Bone marrow (tissue), 2 donors: ENCODE measurements around the gene FSIP1.

ENCODE experiments used
- DNase-seq, 2 donors: peaks; one replicate each; lab custom pipeline; 2025; lab: John Stamatoyannopoulos, UW

Gene FSIP1

DNA sequence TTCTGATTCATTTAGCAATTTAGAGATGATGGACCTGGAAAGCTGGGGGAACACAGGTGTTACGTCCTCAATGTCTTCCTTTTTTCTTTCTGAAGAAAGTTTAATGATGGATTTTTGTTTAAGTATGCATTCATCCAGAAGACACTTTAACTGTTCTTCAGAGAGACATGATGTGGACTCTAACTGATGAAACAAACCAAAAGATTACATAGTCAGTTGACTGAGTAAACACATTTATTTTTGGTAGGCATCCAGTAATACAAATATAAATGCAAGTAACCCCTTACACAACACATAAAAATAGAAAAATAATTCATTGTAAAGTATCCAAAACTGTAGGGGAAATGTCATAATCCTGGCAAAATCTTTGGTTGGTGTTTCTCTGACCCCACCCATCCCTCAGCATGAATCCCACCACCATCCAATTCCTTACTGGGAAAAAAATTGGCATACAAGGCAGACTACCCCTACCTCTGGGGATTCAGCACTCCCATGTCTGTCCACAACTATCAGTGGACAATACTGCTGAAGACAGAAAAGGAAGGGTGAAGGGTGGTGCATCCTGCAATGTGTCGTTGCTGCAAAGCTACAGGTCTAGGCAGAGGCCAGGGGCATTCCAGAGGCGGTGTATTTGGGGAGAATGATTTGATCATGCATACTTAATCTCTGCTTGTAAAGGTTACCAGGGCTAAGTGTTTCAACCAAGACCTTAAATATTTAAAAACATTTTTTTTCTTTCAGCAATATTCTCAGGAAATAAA lies 164.4 kb downstream of the FSIP1 start:
- no peak for DNase-seq

DNA sequence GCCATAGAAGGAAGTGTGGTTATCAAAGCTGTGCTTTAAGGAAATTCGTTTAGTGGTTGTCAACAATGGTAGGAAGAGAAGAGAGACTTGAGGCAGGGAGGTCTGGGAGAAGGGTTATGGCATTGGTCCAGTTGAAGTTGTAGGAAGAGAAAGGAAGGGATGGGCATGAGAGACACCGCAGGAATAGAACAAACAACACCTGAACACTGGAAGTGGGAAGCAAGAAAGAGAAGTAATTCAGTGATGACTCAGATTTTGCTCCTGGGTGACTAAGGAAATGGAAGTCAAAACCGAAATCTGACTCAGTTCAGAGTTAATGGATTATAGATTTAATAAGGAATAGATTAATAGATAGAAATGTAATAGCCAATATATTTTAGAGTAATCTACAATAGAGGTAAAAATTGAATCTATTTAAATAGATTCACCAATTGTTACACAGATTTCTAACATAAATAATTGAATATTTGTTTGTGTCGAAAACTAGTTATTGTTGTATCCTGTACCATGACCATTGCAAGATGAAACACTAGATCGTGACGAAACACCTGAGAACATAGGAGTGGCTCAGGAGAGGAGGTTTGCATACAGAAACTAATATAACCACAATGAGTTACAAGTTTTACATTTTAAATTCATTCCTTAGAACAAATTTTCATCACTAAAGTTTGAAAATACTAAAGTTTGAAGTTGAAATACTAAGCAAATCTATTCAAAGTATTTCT lies 165.7 kb downstream of the FSIP1 start:
- no peak for DNase-seq

DNA sequence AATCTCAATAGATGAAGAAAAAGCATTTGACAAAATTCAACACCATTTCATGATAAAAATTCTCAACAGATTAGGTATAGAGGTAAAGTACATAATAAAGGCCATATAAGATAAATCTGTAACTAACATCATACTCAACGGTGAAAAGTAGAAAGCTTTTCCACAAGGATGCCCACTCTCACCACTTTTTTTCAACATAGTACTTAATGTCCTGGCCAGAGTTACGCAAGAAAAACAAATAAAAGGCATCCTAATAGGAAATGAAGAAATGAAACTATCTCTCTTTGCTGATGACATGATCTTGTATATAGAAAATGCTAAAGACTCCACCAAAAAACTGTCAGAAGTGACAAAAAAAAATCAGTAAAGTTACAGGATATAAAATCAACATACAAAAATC lies 168.8 kb downstream of the FSIP1 start:
- no peak for DNase-seq

DNA sequence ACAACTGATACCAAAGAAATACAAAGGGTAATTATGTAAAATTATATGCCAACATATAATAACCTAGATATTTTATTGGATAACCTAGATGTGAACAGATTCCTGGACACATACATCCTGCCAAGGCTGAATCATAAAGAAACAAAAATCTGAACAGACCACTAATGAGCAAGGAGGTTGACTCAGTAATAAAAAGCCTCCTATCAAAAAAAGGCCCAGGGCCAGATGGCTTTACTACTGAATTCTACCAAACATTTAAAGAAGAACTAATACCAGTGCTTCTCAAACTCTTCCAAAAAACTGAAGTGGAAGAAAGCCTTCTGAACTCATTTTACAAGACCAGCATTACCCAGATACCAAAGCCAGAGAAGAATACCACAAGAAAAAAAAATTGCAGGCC lies 169.4 kb downstream of the FSIP1 start:
- no peak for DNase-seq

DNA sequence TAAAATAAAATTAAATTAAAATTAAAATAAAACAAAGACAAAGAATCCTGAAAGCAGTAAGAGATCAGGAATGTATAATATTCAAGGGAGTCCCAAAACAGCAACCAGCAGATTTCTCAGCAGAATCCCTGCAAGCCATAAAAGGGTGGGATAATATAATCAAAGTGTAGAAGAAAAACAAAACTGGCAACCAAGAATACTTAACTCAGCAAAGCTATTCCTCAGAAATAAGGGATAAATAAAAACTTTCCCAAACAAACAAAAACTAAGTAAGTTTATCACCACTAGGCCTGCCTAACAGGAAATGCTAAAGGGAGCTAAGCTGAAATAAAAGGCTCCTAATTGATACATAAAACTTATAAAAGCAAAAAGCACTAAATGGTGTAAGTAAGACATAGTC lies 172.0 kb downstream of the FSIP1 start:
- DNase-seq, result no peak

DNA sequence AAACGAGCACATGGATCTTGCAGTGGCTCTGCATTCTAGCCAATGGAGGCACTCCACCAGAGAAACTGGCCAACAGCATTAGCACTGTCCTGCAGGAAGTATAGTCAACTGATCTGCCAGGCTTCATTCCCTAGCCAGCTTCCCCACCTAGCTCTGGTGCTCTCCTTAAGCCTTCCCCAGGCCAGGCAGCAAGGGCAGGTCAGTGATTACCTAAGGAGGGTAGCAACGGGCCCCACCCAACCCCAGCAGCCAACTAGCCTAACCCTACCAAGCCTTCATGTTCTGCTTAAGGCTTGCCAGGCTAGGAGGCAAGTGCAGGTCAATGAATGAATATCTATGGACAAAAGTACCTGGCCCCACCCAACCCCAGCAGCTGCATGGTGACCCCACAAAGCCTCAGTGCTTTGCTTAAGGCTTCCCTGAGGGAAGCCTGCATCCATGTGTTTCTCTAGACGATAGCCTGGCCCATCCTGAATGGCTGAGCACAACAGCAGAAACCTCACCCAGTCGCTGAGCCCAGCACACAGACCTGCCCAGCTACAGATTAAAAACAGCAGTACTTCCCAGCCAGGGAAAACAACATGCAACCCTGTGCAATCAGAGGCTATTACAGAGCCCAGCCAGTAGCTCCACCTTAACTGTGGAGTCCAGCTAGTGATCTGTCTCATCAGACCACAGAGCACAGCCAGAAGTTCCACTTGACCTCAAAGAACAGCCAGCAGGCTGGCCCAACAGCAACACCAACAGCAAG lies 173.3 kb downstream of the FSIP1 start:
- DNase-seq, result no peak

DNA sequence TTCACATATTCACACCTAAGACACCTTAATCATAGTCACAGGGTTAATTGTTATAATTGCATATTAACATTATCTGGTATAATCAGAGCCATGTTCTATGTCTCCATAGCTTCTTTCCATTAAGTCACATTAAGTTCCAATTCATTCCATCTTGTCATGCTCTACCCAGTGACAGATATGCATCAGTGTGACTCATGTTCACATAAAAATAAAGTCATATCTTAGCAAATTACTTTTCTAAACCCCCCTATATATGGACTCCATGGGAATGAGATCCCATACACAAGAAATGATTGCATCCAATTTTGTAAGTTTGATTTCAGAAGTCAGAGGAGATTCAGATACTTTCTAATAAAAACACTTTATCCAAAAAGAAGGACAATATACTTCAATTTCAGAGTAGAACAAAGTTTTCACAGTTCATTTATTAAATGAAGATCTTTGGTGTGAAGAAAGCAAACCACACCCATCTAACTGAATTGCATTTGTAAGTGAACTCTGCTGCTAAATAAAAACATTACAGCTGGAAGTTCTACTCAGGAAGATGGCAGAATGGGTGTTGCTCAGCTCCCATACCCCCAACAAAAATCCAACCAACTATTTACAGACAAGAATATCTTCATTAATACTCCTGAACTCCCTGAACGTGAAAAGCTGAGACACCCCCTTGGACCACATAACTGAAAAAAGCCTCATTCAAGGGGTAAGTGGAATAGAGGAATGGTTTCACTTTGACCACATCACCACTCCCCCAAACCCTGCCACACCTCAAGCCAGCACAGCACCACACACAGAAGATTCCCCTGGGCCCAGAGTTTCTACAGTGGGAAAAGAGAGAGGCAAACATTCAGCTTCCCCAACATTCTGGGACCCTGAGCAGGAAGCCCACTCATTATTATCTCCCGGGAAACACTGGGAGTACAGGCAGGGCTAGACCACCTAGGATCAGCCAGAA lies 174.2 kb downstream of the FSIP1 start:
- no peak for DNase-seq

DNA sequence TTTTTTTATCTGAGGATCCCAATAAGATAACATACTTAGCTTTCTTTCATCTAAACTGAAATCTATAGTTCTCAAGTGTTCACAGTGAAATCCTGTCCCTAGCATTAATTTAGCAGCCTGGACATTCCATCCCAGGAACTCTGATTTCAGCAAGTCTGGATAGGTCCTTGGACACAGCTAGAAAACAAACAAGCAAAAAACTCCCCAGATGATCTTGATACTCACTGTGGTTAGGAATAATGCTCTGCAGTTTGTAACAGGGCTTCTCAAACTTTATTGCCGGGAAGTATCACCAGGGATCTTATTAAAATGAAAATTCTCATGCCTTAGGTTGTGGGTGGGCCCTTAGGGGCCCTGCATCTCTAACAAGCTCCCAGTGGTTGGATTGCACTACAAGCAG lies 177.5 kb downstream of the FSIP1 start:
- DNase-seq, result no peak

DNA sequence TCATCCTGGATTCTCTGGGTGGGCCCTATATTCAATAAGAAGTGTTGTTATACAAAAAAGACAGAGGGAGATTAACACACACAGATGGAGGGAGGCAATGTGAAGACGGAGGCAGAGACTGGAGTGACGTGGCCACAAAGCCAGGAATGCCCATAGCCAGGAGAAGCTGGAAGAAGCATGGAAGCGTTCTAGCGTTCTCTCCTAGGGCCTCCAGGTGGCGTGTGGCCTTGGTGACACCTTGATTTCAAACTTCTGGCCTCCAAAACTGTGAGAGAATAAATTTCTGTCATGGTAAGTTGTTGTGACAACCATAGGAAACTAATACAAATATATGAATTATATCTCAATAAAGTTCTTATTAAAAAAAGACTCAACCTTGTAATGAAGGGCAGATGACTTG lies 180.5 kb downstream of the FSIP1 start:
- DNase-seq, result no peak

DNA sequence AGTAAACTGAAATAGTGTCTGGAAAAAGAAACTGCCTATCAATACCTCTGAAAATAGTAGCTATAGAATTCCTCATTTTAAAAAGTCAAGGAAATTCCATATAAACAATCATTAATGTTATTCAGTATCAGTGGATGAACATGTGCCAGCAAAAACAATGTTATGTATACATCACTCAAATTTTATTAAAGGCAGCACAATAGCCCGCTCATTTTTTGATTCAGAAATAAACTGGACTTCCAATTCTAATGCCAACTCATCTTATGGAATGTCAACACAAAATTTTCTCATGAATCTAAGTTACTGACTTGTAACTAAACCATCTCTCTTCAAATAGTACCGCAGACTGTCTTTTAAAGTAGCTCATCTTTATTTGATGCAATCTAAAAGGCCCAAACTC lies 182.8 kb downstream of the FSIP1 start:
- no peak for DNase-seq

DNA sequence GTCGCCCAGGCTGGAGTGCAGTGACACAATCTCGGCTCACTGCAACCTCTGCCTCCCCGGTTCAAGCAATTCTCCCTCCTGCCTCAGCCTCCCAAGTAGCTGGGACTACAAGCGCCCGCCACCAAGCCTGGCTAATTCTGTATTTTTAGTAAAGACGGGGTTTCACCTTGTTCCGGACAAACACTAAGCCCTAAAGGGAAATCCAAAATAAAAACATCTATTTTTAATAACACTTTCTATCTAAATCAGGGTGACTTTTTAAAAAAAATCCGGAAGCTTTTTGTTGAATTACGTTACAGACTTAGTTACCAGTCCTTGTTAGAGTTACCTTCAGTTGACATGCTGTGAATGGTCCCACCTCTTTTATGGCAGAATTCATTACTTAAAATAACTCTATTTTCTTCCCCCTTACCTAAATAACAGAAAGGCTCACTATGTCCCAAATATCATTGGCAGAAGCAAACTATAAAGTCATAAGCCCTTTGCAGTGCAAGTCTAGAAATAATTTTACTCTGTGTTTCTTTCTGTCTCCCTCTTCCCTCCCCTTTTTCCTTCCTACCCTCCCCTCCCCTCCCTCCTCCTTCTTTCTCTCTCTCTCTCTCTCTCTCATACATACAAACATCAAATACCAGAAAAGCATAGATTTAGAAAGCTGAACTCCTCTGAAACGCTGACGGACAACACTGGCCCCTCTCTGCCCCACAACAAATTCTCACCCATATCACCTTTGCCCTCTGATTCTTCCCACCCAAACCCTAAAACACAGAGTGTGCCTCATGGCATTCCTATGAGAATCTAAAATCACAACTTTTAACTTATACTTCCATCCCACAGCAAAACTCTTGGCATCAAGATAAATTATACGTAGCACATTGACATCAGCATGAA lies 183.4 kb downstream of the FSIP1 start:
- DNase-seq, result no peak

DNA sequence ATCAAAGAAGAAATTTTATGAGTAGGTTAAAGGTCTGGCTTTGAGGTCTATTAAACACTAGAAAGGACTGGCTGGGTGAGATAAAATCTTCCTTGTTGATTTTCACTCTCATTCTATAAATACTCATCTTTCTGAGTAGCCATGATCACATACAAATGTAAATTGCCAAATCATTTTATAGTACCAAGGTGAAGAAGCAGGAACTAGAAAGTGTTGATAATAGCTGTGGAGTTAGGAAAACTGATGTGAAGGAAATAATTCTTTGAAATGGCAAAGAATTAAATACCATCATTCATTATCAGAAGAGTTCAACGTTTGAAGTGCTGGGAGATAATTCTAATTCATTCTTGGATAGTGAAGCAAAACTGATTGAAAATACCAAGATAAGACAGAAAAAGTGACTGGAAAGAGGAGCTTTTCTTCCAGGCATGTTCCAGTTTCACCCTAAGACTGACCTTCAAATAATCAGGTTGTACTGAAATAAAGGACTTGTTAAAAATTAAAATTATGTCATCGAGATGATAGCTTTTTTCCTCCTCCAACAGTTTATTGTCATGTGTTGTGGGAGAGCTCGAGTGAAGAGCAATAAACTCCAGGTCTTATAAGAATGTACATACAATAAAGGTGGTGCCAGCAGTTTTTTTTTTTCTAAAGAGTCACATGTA lies 184.3 kb downstream of the FSIP1 start:
- DNase-seq, result no peak

DNA sequence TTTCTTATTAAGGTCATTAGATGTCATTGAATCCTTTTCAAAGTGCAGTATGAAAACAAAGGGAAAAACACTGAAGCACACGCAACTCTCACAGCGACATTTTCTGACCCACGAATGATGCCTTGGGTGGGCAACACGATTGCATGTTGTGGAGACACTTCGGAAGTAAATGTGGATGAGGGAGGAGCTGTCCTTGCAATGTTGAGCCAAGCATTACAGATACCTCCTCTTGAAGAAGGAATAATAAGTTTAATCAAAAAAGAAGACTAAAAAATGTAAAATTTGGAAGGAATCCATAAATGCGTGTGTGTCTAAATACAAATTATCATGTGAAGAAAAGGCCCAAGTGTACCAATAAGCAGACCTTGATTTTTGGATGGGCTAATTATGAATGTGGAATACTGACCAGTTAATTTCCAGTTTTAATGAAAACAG lies 184.9 kb downstream of the FSIP1 start:
- no peak for DNase-seq

DNA sequence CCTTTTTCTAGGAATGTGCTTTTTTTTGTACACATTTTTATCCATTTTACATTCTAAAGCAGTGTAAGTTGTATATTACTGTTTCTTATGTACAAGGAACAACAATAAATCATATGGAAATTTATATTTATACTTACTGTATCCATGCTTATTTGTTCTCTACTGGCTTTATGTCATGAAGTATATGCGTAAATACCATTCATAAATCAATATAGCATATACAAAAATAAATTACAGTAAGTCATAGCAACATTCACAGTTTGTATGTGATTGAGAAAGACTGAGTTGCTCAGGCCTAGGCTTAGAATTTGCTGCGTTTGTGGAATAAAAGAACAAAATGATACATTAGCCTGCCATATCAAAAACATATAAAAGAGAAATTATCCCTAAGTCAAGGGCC lies 185.3 kb downstream of the FSIP1 start:
- DNase-seq, result no peak

DNA sequence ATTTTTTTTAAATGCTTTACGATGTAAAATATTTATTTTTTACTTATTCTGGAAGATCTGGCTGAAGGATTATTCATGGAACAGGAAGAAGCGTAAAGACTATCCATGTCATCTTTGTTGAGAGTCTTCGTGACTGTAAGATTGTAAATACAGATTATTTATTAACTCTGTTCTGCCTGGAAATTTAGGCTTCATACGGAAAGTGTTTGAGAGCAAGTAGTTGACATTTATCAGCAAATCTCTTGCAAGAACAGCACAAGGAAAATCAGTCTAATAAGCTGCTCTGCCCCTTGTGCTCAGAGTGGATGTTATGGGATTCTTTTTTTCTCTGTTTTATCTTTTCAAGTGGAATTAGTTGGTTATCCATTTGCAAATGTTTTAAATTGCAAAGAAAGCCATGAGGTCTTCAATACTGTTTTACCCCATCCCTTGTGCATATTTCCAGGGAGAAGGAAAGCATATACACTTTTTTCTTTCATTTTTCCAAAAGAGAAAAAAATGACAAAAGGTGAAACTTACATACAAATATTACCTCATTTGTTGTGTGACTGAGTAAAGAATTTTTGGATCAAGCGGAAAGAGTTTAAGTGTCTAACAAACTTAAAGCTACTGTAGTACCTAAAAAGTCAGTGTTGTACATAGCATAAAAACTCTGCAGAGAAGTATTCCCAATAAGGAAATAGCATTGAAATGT lies 186.1 kb downstream of the FSIP1 start:
- no peak for DNase-seq

DNA sequence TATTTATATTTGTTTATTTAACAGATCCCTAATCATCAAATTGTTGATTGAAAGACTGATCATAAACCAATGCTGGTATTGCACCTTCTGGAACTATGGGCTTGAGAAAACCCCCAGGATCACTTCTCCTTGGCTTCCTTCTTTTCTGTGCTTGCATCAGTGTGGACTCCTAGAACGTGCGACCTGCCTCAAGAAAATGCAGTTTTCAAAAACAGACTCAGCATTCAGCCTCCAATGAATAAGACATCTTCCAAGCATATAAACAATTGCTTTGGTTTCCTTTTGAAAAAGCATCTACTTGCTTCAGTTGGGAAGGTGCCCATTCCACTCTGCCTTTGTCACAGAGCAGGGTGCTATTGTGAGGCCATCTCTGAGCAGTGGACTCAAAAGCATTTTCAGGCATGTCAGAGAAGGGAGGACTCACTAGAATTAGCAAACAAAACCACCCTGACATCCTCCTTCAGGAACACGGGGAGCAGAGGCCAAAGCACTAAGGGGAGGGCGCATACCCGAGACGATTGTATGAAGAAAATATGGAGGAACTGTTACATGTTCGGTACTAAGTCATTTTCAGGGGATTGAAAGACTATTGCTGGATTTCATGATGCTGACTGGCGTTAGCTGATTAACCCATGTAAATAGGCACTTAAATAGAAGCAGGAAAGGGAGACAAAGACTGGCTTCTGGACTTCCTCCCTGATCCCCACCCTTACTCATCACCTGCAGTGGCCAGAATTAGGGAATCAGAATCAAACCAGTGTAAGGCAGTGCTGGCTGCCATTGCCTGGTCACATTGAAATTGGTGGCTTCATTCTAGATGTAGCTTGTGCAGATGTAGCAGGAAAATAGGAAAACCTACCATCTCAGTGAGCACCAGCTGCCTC lies 187.1 kb downstream of the FSIP1 start:
- DNase-seq, result no peak

DNA sequence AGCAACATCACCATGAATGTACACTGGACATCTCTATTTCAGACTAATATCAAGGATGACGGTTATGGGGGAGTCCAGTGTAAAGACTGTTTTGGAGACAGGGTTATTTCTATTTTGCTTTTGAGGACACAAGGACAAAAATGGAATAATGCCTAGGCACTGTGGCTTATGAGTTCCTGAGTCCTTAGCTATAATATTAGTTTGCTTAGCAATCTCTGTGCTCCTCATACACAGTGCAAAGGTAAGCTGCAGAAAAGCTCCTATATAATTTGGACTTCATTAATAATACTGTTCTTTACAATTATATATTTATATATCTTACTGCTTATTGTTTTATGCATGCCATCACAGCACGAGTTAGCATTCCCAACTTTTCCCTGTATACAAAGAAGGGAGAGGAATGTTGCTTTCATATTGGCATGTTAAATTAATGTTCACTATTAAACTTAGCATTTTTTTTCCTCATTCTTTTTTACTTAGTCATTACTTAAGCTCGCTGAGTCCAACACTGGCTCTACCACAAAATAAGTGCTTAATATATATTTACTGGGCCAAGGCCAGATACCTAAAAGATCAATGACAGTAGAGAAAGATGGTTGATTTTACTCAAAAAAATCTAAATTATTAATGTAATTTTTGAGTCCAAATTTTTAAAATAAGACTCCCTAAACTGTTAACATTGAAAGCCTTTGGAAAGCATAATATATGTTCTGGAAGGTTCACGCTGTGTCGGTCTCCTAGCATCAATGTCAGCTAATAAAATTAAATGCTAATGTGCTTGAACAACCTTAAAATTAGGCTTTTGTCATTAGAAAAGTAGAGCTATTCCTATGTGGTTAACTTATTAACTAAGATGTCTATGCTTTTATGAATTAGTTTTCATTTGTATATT lies 187.9 kb downstream of the FSIP1 start:
- no peak for DNase-seq
